ENCODE measurements around the gene CAPN12. TPM values are rescaled to one million over a fixed set of nuclear protein-coding genes. Genes with fewer than 3 reads are reported as not detected.

The CAPN12 gene
- total and polyA plus RNA-seq, 2 of the 4 experiments (the other 2 are of a cell fraction) = 0.18 to 0.97 TPM

- TF ChIP-seq SMC3 (IDR thresholded peaks at IDR 0.05; ENCODE audit: low read depth, low read length) = no peak
Measured at GRCh38 chr19:38687837-38688378, 56.4 kb downstream of the CAPN12 start (continued).

- CTCF ChIA-PET = no interaction called here
- Histone ChIP-seq H2AK5ac (ENCODE audit: low read depth, low read length) (peak overlapping the region; percentile 99), H3K4ac (ENCODE audit: low read depth, low read length) (peak overlapping the region; percentile 93), H3K23ac (ENCODE audit: low read depth, low read length) (peak overlapping the region; percentile 95; the same call in 1 of the 2 replicates), H4K8ac (ENCODE audit: low read depth in 2 of 2, low read length in 2 of 2) (peak overlapping the region in 1 of 2 experiments; percentile 81; a peak in 2 of 4 replicates), H3K27me3 (ENCODE audit: control insufficient read depth, insufficient read depth, low read length) (no peaks in the 10 kb centered on the region), H3K4me3 (ENCODE audit: insufficient read depth, low read depth, low read length) (no peak overlapping the region), H2AK9ac (replicated peaks; ENCODE audit: low read depth, low read length, poor library complexity) (no peak overlapping the region), H3K9me3 (ENCODE audit: control insufficient read depth, insufficient read depth, low read length) (no peaks in the 10 kb centered on the region), H3K79me1 (ENCODE audit: low read depth in 1 of 2, low read length in 2 of 2) (peaks cover 8 to 83% of the 10 kb centered on the region in 2 experiments), H4K91ac (ENCODE audit: insufficient read depth, low read depth, low read length) (peak overlapping the region; percentile 27; the same call in 1 of the 2 replicates), H3K18ac (ENCODE audit: low read depth, low read length) (no peak overlapping the region), H3K4me2 (ENCODE audit: low read depth, low read length) (no peak overlapping the region), H3K14ac (replicated peaks; ENCODE audit: low read depth, low read length) (peak overlapping the region; percentile 78), H3K27ac (ENCODE audit: insufficient read depth, low read length) (peak overlapping the region; percentile 73; the same call in 1 of the 2 replicates), H2BK15ac (ENCODE audit: low read depth, low read length) (peak overlapping the region; percentile 95; the same call in 1 of the 3 replicates), H2BK20ac (ENCODE audit: low read depth, low read length) (0 out of 2 replicates have a peak overlapping the region, but pooled peaks have one; percentile 5), H3K56ac (ENCODE audit: extremely low read depth, insufficient read depth, low read length) (no peak overlapping the region), H3K9me1 (ENCODE audit: insufficient read depth, low read length) (peaks cover 22% of the 10 kb centered on the region), H3K4me1 (ENCODE audit: control insufficient read depth, insufficient read depth, low read length) (peaks cover 36% of the 10 kb centered on the region), H3K9ac (ENCODE audit: low read depth, low read length) (no peak overlapping the region), H4K5ac (ENCODE audit: low read depth, low read length) (peak overlapping the region; percentile 18), H2AFZ (replicated peaks; ENCODE audit: low read length, poor library complexity) (no peak overlapping the region), H2BK5ac (ENCODE audit: low read depth, low read length, poor library complexity, severe bottlenecking) (peak overlapping the region; percentile 97), H4K20me1 (ENCODE audit: insufficient read depth, low read length) (peaks cover 29% of the 10 kb centered on the region), H3K36me3 (ENCODE audit: control insufficient read depth, insufficient read depth, low read length) (peaks cover 7% of the 10 kb centered on the region), H2BK120ac (ENCODE audit: low read depth, low read length) (peak overlapping the region; percentile 59)
- no CpG with 5 or more reads among the region's 5 CpGs for WGBS, 2 experiments (ENCODE audit: extremely low coverage in 2 of 2, insufficient read length in 1 of 2)
- POLR2A ChIA-PET (ENCODE audit: unreplicated experiment) = no interaction called here
- no peak for ATAC-seq (ENCODE audit: low read depth)
- dilution Hi-C loops (cut with HindIII; ENCODE audit: low sequenced_read_pairs, unreplicated experiment) = no loop called here
- no TSS peak for BruUV-seq (replicated peaks)
- in situ Hi-C loops (cut with MboI; ENCODE audit: low sequenced_read_pairs) = no loop called here
- no peak for DNase-seq
- intact Hi-C loops (cut with micrococcal nuclease) = loop anchor here (5.0 kb wide), 1 partner anchor 34 kb away; no protein-coding TSS in a partner anchor
- no peak for TF ChIP-seq USF2 (IDR thresholded peaks at IDR 0.05; ENCODE audit: low read depth, low read length)
- no peak for TF ChIP-seq MAZ (IDR thresholded peaks at IDR 0.05; ENCODE audit: borderline replicate concordance, low read depth, low read length)
- TF ChIP-seq FOS (IDR thresholded peaks at IDR 0.05; ENCODE audit: low read depth, low read length) = no peak
- TF ChIP-seq BHLHE40 (IDR thresholded peaks at IDR 0.05; ENCODE audit: low read depth, low read length) = no peak
- no peak for TF ChIP-seq RCOR1 (IDR thresholded peaks at IDR 0.05; ENCODE audit: insufficient replicate concordance, low read length)
- no peak for TF ChIP-seq MAFK (IDR thresholded peaks at IDR 0.05; ENCODE audit: low read depth, low read length)
- no peak for TF ChIP-seq CEBPB (IDR thresholded peaks at IDR 0.05; ENCODE audit: low read depth, low read length)
- no peak for TF ChIP-seq RAD21 (IDR thresholded peaks at IDR 0.05; ENCODE audit: low read length)
- TF ChIP-seq RFX5 (IDR thresholded peaks at IDR 0.05; ENCODE audit: low read depth, low read length) = no peak
- TF ChIP-seq SMC3 (IDR thresholded peaks at IDR 0.05; ENCODE audit: low read depth, low read length) = no peak
- TF ChIP-seq CHD1 (IDR thresholded peaks at IDR 0.05; ENCODE audit: low read depth, low read length) = no peak
- no peak for TF ChIP-seq POLR2A (IDR thresholded peaks at IDR 0.05; ENCODE audit: low read depth, low read length)
- no peak for TF ChIP-seq ELK1 (IDR thresholded peaks at IDR 0.05; ENCODE audit: borderline replicate concordance, low read depth, low read length)
- no peak for TF ChIP-seq CTCF (conservative IDR thresholded peaks at IDR 0.05; ENCODE audit: low read depth, low read length)
Measured at GRCh38 chr19:38686530-38686888, 57.8 kb downstream of the CAPN12 start.

Data from IMR-90 (cell line).